ENCODE data around the gene ELOVL7.

GRCh38 chr5:60712950-60713349 lies 131.1 kb downstream of the ELOVL7 start:
- no peak for TF ChIP-seq EP300 (IDR thresholded peaks at IDR 0.05)
- no peak for TF ChIP-seq CTCF (IDR thresholded peaks at IDR 0.05)
- TF ChIP-seq POLR2AphosphoS5 (IDR thresholded peaks at IDR 0.05) = no peak
- TF ChIP-seq POLR2A (IDR thresholded peaks at IDR 0.05) = no peak

All from upper lobe of left lung (tissue), 4 donors.